ENCODE results near the gene SELENOM.
"Not testable (repeated sequence)": the region's sequence is repeated elsewhere in the genome, so short reads cannot be mapped to it uniquely, and the experiment has no call there.

Gene SELENOM

DNA sequence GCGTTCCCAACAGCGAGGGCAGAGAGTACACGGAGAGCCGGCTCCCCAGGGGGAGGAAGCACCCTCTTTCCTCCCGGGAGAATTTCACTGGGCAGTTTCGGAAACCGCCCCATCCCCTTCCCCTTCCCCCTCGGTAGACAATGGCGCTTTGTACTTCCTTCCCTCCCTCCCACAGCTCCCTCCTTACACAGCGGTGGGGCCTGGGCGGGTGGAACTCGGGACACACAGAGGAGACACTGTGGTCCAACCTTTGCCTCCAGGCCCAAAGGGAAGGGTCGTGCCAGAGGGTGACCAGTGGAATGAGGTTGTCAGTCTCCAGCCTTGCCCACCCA lies 21.9 kb downstream of the SELENOM start:
- intact Hi-C loops (cut with DNase I) = loop anchor here (1.0 to 5.0 kb wide), 2 partner anchors 22 to 138 kb away; partner anchors contain the start of gene SELENOM
- peak; percentile 47 to 91 (median 80) for DNase-seq

DNA sequence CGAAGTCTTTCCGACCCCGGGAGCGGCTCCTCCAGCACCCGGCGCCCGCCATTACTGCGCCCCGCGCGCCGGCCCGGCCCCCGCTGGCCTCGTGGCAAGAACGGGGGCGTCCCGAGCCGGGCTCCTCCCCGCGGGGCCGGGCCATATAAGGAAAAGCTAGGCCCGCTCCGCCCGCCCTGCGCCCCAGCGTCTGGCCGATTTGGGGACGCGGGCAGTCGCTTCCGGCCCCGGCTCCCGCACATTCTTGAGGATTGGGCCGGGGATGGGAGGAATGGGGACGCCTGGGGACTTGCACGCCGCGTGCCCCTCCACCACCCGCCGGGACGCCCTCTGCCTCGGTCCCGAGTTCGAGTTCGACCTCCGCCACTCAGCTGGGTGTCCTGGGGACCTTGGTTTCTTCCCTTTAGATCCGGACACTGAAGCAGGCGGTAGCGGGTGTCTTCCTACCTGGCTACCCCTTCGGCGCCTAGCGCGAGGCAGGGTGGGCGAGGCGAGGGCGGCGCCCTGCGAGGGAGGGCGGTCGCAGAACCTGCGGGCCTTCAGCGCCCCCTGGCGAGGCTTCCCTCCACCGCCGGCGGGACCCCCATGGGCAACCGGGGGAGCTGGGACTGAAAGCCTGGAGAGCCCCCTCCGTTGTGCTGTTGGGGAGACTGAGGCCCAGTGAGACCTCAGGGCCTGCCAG lies 22.4 kb downstream of the SELENOM start:
- intact Hi-C loops (cut with DNase I) = loop anchor here (1.0 to 5.0 kb wide), 3 partner anchors 22 to 138 kb away; partner anchors contain the start of genes MORC2, SELENOM and TUG1
- peak; percentile 75 to 96 (median 89) for DNase-seq

DNA sequence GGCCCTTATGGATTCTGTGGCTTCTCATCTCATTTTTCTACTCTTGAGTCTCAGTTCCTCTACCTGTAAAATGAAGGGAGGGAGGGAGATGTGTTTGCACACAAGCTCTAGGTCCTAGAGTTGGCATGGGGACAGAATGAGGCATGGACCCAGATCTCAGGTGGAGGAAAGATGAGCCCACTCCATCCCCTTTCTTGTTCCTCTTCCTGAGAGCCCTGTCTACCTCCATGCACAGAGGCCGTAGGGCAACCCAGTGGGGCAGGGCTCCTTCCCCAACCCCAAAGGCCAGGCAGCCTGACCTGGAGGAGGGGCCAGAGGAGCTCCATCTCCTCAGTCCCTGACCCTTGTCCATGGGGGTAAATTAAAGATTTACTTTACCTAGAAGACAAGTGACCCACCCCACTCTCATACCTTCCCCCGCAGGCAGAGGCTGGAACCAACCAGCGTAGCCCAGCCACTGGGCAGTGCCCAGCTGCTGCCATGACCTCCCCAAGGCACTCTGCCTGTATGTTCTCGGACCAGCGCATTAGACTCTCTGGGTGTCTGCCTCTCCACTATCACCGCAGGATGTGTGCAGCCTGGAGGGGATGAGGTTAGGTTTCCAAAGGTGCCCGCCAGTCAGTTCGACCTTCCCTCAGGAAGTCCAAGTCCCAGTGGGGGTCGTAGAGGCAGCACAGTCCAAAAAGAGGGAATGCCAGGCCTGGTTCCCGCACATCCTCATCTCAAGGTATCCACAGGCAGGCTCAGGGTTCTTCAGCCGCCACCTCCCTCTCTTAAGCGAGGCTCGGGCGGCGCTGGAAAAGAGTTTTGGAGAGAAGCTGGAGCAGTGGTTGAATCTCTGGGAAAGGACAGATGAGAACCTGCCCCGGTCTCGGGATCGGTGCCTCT lies 23.2 kb downstream of the SELENOM start:
- DNase-seq = no peak
- intact Hi-C loops (cut with DNase I) = loop anchor here (5.0 kb wide), 1 partner anchor 117 kb away; the partner anchor contains the start of genes MORC2 and TUG1

DNA sequence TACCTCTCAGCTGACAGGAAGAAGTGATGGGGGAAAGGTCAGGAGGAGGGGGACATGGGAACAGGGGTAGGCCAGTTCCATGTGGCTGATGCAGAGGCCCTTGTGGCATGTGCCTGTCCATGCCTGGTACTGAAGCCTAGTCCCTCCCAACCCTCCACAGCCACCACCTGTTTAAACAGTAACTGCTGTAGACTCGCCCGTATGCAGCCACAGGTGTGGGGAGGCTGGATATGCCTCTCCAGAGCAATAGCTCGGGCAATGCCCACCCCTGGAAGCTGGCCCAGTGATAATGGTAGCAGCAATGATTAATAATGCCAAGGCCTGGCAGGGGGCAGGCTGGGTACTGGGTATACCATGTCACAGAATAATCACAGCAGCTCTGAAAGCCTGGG lies 24.0 kb downstream of the SELENOM start:
- DNase-seq = no peak
- intact Hi-C loops (cut with DNase I) = loop anchor here (5.0 kb wide), 1 partner anchor 116 kb away; the partner anchor contains the start of genes MORC2 and TUG1

DNA sequence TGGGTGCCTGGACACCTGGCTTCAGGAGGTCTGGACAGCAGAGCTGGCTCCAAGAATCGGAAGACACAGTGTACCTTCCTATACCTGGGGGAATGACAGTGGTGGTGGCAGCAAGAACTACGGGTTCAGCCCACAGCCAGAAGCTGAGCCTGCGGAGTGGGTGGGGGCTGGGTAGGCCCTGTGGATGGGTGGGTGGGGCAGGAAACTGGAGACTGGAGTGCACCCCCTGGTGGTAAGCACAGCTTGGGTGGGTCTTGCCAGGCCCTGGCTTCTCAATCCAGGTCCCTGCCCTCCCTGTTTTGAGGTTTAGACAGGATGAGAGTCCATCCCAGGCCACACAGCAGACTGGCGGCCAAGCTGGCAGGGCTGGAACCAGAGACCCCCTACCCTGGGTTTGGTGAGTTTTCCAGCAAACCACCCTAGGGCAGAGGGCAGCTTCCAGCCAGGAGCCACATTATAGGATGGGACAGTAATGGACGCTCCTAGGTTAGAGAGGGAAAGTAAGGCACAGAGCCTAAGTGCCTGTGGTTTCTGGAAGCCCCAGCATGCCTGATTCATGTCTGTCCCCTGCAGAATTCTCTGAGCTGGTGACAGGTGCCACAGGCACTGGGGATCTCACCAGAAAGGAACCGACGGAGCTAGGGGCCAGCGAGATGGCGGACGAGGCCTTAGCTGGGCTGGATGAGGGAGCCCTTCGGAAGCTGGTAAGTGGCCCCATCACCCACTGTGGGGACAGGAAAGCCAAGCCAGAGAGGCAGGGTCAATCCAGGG lies 24.6 kb downstream of the SELENOM start:
- peak in 2 of 42 donors; percentile 25 to 51 for DNase-seq
- intact Hi-C loops (cut with DNase I) = loop anchor here (5.0 kb wide), 1 partner anchor 115 kb away; the partner anchor contains the start of genes MORC2 and TUG1

DNA sequence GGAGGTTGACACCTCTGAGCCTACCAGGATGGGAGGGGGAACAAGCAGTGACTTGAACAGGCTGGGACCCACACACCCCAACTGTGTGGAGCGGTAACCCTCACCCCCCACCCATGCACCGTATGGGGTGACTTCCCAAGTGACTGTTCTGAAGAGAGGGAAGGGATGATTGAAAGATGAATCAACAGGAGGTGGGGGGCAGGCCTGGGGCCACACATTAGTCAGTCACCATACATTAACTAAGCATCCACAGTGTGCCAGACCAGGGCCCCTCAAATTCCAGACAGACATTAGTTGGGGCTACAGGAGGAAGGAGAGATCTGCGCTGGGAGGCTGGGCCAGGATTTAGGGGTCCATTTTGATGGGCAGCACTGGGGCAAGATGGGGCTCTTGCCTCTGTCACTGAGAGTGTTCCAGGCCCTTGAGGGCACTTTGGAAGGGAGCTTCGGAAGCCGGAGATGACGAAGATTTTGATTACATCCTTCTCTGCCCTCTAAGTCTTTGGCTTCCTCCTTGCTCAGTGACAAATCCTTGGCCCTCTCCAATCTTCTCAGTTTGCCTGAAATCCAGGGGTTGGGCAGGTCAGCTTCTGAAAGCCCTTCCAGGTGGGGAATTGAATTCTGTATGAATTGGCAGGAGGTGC lies 25.3 kb downstream of the SELENOM start:
- intact Hi-C loops (cut with DNase I) = loop anchor here (5.0 kb wide), 1 partner anchor 115 kb away; the partner anchor contains the start of genes MORC2 and TUG1
- no peak for DNase-seq

DNA sequence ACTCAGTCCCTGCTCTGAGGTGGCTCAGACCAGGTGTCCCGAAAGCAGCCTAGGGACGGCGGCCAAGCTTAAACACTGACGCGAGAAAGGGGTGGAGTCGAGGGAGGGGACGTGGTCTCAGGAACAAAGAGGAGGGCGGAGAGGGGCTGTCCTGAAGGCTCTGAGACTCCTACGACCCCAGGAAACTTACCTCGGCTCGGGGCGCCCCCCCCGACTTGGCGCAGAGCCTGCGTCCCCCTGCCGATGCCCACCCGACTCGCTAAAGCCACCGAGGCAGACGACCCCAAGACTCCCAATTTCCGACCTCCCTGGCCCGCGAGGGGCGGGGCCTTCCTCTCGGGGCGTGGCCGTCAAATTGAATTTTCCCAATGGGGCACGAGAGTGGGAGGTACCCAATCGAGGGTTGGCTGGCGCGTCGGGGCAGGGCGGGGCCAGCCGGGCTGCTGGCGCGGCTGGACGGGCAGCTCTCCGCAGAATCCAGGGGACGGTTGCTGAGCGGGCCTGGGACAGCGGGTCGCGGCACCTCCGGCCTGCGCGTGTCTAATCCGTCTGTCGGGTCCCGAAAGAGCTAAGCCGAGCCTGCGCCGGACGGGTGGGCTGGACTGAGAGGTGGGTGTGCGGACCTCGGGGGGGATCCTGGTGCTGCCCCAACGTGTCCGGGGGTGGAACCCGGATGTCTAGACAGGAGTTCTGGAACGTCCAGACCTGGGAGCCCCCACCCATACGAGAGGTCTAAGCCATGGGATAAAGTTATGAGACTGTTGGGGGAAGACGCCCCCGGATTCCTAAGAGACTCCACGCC lies 26.3 kb downstream of the SELENOM start, which contains the start of gene SMTN:
SMTN (plus strand) TSS at position 471 of the 802 bp plus-strand sequence. CDS start 1,941 bp downstream, outside the sequence.
- intact Hi-C loops (cut with DNase I) = loop anchor here (5.0 kb wide), 1 partner anchor 114 kb away; the partner anchor contains the start of genes MORC2 and TUG1

DNA sequence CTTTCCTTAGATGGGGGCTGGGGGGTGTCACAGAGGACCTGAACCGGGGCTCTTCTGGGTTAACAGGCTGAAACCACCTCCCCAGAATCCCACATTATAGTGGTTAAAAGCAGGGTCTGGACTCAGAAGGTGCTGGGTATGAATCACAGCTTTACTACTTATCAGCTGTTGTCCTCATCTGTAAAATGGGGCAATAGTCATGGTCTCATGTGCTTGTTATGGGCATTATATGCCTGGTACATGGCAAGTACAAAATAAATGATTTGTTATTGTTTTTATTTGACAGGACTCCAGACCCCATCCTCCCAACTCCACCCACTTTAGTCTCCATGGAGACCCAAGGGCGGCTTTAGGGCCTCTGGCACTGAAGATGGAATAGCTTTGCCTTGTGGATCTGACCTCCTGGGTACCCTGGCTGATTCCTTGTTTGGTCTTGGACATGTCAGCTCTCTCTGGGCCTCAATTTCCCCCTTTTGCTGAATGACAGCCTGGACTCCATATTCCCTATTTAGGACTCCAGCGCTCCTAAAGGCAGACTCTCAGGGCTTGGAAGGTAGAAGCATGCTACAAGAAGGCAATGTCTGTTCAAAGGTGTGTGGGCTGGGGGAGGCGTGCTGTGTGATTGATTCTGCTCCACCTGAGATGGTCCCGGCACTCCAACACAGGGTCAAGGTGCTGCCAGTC lies 27.1 kb downstream of the SELENOM start:
- intact Hi-C loops (cut with DNase I) = loop anchor here (5.0 kb wide), 1 partner anchor 113 kb away; the partner anchor contains the start of genes MORC2 and TUG1
- no peak for DNase-seq

More for the DNA sequence above, 26.3 kb downstream of the SELENOM start, which contains the start of gene SMTN:
- peak; percentile 64 to 90 (median 83) for DNase-seq

DNA sequence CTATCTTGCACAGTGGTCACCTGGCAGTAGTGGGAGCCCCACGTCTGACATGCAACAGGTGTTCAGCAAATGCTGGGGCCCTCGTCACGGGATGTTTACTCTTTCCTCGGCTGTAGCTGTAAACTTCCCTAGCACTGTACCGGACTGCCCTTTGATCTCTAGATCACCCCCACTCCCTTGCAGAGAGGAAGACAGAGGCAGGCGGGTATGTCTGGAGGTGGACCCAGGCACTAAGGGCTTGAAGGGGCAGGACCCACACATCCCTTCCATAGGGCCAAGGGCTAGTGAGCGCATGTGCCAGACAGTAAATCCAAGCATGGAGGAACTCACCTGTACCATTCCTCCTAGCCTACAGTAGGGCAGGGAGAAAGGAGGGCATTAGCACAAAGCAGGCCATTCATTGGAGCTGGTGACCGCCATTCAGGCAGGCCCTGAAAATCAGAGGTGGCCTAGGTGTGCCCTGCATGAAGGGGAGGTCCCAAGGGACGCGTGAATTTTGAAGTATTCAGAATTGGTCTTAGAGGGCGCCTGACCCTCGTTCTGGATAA lies 28.2 kb downstream of the SELENOM start:
- DNase-seq = no peak
- intact Hi-C loops (cut with DNase I) = no loop called here

DNA sequence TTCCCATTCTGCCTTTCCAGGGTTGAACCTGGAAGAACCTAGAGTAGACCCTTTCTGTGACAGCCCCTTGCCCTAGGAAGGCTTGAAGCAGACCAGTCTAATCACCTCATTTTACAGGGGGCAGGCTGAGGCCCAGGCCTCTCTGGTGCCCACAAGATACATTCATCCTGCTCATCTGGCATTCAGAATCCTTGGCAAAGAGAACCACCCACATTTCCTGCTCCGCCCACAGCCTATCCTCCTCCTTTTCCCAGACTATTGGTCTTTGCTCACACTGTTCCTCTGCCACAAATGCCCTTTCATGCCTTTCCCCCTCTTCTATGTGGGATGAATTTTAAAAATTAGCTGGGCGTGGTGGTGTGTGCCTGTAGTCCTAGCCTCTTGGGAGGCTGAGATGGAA lies 29.0 kb downstream of the SELENOM start:
- DNase-seq; intact Hi-C loops (cut with DNase I): not testable (repeated sequence)

DNA sequence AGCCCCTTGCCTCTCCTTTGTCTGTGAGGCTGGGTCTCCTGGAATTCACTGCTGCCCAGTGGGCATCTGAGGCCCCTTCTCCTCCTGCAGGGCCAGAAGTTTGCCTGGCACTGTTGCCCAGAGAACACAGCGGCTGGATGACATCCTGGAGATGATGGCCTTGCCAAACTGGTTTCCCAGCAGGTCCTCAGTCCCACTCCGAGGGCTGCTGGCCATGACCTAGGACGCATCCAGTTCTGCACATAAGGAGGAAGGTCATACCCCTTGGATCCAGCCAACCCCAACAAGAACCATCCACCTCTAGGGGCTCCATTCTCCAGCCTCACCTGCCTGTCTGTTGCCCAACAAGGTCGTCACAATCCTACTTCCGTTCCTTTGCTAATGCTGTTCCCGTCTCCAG lies 29.7 kb downstream of the SELENOM start:
- intact Hi-C loops (cut with DNase I) = no loop called here
- no peak for DNase-seq

DNA sequence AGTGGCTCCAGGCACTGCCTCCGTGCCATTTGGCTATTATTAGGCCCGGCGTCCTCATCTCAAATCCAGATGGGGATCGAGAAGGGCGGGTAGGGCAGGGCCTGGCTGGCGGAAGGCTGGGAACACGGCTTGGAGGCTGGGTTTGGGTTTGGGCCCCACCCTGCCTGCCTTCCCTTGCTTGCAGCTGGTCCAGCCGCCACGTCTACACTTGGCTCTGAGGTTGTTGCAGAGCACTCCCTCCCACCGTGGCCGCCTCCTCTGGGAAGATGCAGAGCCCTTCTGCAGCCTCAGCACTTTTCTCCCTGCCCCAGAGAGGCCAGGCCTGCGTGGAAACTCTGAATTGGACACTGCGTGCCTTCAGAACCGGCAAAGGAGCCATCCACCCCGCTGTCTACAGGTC lies 31.4 kb downstream of the SELENOM start:
- no peak for DNase-seq
- intact Hi-C loops (cut with DNase I) = no loop called here

DNA sequence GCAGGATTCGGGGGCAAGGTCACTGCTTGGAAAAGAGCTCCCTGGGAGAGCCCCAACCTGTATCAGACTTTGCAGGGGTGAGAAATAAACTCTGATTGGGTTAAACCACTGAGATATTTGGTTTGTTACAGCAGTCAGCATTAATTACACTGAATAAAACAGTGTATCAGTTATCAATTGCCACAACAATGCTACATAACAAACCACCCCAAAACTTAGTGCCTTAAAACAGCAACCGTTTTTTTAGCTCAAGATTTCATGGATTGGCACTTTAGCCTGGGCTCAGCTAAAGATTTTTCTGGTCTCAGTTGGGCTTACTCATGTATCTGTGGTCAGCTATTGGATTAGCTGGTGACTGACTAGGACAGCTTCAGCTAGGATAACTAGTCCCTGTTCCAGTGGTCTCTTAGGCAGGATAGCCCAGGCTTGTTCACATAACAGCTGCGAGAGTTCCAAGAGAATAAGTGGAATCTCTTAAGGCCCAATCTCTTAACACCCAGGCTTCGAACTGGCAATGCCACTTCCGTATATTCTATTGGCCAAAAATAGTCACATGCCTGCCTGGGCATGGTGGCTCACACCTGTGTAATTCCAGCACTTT lies 33.7 kb downstream of the SELENOM start:
- DNase-seq; intact Hi-C loops (cut with DNase I): not testable (repeated sequence)

DNA sequence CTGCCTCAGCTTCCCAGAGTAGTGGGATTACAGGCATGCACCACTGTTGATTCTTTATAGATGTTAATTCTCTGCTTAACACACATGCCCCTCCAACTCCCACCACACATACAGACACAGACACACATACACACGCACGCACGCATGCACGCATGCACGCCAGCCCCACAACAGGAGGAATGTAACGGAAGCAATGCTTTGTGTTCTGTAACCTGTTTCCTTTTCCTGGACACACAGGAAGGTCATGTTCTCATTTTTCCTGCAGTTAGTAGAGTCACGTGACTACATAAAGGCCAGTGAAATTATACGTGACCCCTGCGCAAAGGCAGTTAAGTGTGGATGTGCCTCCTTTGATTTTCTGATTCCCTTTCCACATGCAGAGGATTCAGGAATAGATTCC lies 34.2 kb downstream of the SELENOM start:
- DNase-seq; intact Hi-C loops (cut with DNase I): not testable (repeated sequence)

DNA sequence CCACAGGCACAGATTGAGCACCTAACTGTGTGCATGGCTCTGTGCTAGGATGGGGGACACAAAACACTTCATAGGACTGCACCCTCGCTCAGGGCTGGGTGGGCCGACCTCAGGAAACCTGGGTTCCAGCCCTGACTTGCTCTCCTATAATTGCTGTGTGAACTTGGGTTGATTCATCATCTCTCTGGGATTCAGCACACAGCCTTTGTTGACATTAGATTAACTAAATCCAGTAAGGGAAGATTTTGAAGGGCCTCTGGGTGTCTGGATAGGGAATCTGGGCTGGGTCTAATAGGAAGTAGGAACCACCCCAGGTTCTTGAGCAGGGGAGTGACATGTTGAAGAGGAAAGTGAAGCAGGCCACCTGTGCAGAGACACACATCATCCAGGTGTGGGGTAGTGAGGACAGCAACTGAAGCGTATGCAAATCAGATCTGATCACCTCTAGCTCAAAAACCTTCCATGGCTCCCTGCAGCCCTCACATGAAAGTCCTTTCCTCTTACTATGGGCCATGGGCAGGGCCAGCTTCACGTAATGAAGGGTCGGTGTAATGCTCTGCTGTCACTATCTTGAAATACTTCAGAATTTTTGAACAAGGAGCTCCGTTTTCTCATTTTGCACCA lies 37.6 kb downstream of the SELENOM start:
- DNase-seq; intact Hi-C loops (cut with DNase I): not testable (repeated sequence)

DNA sequence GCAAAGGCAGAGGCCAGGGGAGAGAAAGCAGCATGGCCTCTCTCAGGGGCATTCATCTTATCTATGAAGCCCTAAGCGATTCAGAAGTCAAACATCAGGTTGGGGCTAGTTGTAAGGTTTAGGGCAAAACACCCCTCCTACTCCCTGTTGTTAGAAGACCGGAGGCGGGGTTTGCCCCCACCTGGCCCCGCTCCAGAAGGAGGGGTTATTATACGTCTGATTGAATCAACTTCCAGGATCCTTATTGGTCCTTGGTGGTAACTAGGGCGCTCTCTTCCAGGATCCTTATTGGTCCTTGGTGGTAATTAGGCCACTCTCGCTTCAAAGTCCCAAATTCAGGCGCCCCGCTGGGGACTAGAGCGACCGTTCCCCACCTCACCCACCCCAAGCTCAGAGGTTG lies 38.4 kb downstream of the SELENOM start:
- no peak for DNase-seq
- intact Hi-C loops (cut with DNase I) = no loop called here

Measured in head of caudate nucleus (tissue), 42 donors.